Sigmoid colon (tissue), 7 donors: Measurements from ENCODE around the gene GPR61. TPM values are rescaled to one million over a fixed set of nuclear protein-coding genes. Genes with fewer than 3 reads are reported as not detected.
A peak's percentile ranks its signal among the peaks of the same experiment; 100 is the strongest.

Experiments used
- DNase-seq: peaks from one replicate; pipeline ENCODE4 v3.0.0-alpha.2; 2019
- H3K27ac ChIP-seq, 4 donors: fragments of 200-600 bp; sonication (generic); one replicate each; pipeline ENCODE4 v1.5.1; 2016 to 2019; ENCODE audit warnings: mild to moderate bottlenecking in 1 of 4
- H3K27me3 ChIP-seq, 3 donors: fragments of 200-600 bp; sonication (generic); one replicate each; pipeline ENCODE4 v1.5.1; 2019; ENCODE audit warnings: mild to moderate bottlenecking in 1 of 3
- H3K36me3 ChIP-seq, 4 donors: fragments of 200-600 bp; sonication (generic); one replicate each; pipeline ENCODE4 v1.5.1; 2016 to 2019
- H3K4me1 ChIP-seq, 4 donors: fragments of 200-600 bp; sonication (generic); one replicate each; pipeline ENCODE4 v1.5.1; 2017 to 2019
- H3K4me3 ChIP-seq, 4 donors: fragments of 200-600 bp; sonication (generic); one replicate each; pipeline ENCODE4 v1.5.1; 2017 to 2019; ENCODE audit warnings: mild to moderate bottlenecking in 2 of 4, moderate library complexity in 1 of 4
- H3K9me3 ChIP-seq, 4 donors: fragments of 200-600 bp in 3 of 4; sonication (generic) in 3 of 4; one replicate each; pipeline versions ENCODE4 v1.5.1 to v1.6.1; 2013 to 2019
- EP300 ChIP-seq, 4 donors: sonication (generic); formaldehyde crosslinking; IDR thresholded peaks; one replicate each; pipeline ENCODE4 v1.6.1; 2017; ENCODE audit warnings: antibody characterized with exemption in 4 of 4
- POLR2A ChIP-seq, 2 donors: fragments of 450-650 bp; IDR thresholded peaks; one replicate each; pipeline ENCODE4 v1.6.1; 2016; ENCODE audit warnings: antibody characterized with exemption in 2 of 2, mild to moderate bottlenecking in 2 of 2, moderate library complexity in 2 of 2
- POLR2AphosphoS5 ChIP-seq, 4 donors: sonication (generic); formaldehyde crosslinking; IDR thresholded peaks; one replicate each; pipeline ENCODE4 v1.6.1; 2017; ENCODE audit warnings: antibody characterized with exemption in 4 of 4
- WGBS, 2 donors: extraction: QIAGEN DNeasy Blood & Tissue Kit; methylation state at CpG; one replicate each; pipeline ENCODE4 v1.1.7; 2013; 5-methylcytosine and 5-hydroxymethylcytosine counted together
- intact Hi-C: fragments of 100-400 bp; cut with DNase I; formaldehyde crosslinking; loops from one replicate; pipeline ENCODE4 v1.15.1; 2023
- polyA plus RNA-seq, 3 donors: library from polyadenylated mRNA; stranded (reverse); fragments of 200-250 nt; gene quantifications; one replicate each; pipeline ENCODE4 v1.2.3, GENCODE V29; 2013
- total RNA-seq, 4 donors: library from RNA; depleted of rRNA; stranded (reverse); fragments of >200 nt; gene quantifications; one replicate each; pipeline ENCODE4 v1.1.0, GENCODE V29; 2016
- TF ChIP-seq, protein P1 (sequence below), 4 experiments: fragments of 450-650 bp in 3 of 4; fragments of 200-600 bp in 1 of 4; IDR thresholded peaks; one replicate each; pipeline ENCODE4 v1.5.1; 2016 to 2019; ENCODE audit warnings: antibody characterized with exemption in 4 of 4, mild to moderate bottlenecking in 3 of 4, moderate library complexity in 2 of 4
- donor health status: healthy with polysubstance abuse.
- donor health status: Bipolar disorder and iron deficiency.
- donor health status: healthy.

The GPR61 gene
- total and polyA plus RNA-seq, 7 donors: 0.07 to 2.2 (median 0.36) TPM; not detected in 4

DNA sequence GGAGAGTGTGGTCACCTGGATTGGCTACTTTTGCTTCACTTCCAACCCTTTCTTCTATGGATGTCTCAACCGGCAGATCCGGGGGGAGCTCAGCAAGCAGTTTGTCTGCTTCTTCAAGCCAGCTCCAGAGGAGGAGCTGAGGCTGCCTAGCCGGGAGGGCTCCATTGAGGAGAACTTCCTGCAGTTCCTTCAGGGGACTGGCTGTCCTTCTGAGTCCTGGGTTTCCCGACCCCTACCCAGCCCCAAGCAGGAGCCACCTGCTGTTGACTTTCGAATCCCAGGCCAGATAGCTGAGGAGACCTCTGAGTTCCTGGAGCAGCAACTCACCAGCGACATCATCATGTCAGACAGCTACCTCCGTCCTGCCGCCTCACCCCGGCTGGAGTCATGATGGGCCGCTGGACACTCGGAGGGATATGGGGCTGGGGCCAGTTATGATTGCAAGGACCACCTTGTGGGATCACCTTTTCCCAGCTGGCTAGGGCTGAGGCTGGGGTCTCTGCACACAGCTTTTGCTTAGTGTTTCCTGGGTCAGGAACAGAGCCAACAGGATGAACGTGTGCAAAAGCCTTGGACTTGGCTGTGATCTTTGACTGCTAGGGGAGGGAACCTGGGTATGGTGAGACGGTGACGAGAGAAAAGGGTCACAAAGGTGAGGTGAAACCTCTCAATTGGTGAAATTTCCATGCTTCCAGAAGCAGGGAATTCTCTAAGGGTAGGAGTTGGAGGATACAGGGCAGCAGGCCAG, 4.5 kb downstream of the GPR61 start:
- H3K4me1 ChIP-seq: peaks cover 0 to 16% (median 15%) of the 10 kb centered on the region in 4 donors
- 82 to 86% methylated on average over 14 of the region's 14 CpGs for WGBS, 2 donors
- no peaks in the 10 kb centered on the region for H3K9me3 ChIP-seq
- no peak for DNase-seq
- intact Hi-C loops: no loop called here
- TF ChIP-seq POLR2A (IDR thresholded peaks at IDR 0.05) (no peak), EP300 (IDR thresholded peaks at IDR 0.05) (no peak), POLR2AphosphoS5 (IDR thresholded peaks at IDR 0.05) (no peak)
- TF ChIP-seq, protein P1, sequence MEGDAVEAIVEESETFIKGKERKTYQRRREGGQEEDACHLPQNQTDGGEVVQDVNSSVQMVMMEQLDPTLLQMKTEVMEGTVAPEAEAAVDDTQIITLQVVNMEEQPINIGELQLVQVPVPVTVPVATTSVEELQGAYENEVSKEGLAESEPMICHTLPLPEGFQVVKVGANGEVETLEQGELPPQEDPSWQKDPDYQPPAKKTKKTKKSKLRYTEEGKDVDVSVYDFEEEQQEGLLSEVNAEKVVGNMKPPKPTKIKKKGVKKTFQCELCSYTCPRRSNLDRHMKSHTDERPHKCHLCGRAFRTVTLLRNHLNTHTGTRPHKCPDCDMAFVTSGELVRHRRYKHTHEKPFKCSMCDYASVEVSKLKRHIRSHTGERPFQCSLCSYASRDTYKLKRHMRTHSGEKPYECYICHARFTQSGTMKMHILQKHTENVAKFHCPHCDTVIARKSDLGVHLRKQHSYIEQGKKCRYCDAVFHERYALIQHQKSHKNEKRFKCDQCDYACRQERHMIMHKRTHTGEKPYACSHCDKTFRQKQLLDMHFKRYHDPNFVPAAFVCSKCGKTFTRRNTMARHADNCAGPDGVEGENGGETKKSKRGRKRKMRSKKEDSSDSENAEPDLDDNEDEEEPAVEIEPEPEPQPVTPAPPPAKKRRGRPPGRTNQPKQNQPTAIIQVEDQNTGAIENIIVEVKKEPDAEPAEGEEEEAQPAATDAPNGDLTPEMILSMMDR (IDR thresholded peaks at IDR 0.05): no peak
- no peaks in the 10 kb centered on the region for H3K27me3 ChIP-seq
- no peak overlapping the region for H3K4me3 ChIP-seq
- H3K27ac ChIP-seq: no peak overlapping the region
- no peaks in the 10 kb centered on the region for H3K36me3 ChIP-seq

DNA sequence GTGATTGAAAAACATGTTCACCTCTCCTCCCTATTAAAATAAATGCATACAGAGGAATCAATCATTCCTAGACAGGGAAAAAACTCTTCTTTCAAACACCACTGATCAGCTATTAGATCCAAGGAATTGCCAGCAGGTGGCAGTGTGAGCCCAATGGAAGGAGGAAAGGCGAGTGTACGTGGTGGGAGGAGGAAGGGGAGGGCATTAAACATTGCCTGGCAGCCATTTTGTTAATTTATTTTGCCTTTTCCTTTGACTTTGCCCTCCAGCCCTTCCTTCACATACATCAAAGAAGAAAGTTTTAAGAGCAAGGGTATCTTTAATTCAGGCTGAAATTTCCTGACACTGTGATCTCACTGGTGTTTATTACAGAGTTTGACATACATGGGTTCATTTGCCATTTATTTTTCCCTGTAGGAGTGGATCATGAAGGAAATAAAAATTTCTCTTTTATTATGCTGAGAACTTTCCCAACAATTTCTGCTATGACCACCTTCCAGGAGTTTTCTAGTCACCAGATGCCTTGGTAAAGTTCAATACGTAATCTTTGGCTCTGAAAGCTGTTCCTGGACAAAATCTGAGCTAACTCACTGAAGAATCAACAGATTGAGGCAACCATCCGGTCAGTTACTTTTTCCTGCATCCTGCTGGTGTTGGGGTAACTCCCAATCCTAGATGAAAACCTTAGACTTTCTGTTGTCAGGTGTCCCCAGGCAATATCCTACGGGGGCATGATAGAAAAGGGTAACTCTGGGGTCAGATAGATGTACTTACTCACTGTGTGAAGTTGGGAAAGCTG, 6.8 kb downstream of the GPR61 start:
- no peaks in the 10 kb centered on the region for H3K36me3 ChIP-seq
- intact Hi-C loops: loop anchor here (2.0 to 5.0 kb wide), 3 partner anchors 226 to 441 kb away; partner anchors contain the start of gene CSF1
- DNase-seq: peak; percentile 93
- peak overlapping the region; percentile 92 to 97 (median 95) for H3K27ac ChIP-seq
- 18 to 38% methylated on average over 5 of the region's 5 CpGs for WGBS, 2 donors
- H3K27me3 ChIP-seq: no peaks in the 10 kb centered on the region
- TF ChIP-seq, protein P1 (IDR thresholded peaks at IDR 0.05): peak; percentile 80 to 94 (median 88)
- TF ChIP-seq POLR2AphosphoS5 (IDR thresholded peaks at IDR 0.05) (peak in 1 of 4 donors; percentile 18), POLR2A (IDR thresholded peaks at IDR 0.05) (no peak), EP300 (IDR thresholded peaks at IDR 0.05) (no peak)
- H3K9me3 ChIP-seq: no peaks in the 10 kb centered on the region
- peak overlapping the region in 3 of 4 donors; percentile 6 to 23 (median 11) for H3K4me3 ChIP-seq
- peaks cover 0 to 39% (median 33%) of the 10 kb centered on the region in 4 donors for H3K4me1 ChIP-seq

DNA sequence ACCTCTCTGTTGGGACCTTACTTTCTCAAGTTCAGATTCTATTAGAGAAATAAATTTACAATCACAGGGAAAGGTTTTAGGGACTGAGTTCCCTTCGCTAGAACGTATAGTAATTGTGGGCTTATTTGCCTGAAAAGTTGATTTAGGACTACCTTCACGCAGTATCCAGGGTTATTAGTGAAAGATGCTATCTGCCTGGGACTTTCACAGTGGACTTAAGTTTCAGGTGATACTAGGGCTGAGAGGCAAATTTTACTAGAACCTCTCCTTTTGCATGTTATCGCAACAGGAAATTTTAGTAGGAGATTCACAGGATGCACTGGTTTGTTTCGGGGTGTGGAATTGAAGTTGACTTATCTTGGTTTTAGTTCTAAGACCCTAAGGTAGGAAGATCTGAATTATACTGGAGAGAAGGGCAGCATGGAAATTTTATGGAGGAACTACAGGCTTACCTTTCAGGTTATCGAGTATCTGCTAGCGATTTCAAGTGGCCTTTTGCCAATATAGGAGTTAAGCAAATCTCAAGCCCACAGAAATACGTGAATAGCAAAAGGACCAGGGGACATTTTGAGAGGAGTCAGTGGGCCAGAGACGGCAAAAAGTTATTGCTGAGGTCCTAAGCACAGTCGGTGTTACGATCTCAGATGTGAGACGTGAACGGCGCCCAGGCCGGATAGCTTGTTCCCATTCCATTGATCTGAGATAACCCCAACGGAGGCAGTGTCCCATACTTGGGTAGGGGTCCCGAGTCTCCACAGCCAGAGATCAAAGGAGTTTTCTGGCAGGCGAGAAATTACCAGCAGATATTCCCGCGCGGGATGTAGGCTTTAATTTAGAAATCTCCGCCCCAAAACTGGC, 8.0 kb downstream of the GPR61 start:
- 3 to 8% methylated on average over 22 of the region's 22 CpGs for WGBS, 2 donors
- Histone ChIP-seq H3K27ac (peak overlapping the region; percentile 92 to 97 (median 95)), H3K9me3 (no peaks in the 10 kb centered on the region), H3K4me3 (peak overlapping the region; percentile 72 to 94 (median 89)), H3K4me1 (peaks cover 0 to 47% (median 36%) of the 10 kb centered on the region in 4 donors), H3K27me3 (no peaks in the 10 kb centered on the region), H3K36me3 (no peaks in the 10 kb centered on the region)
- DNase-seq: peak; percentile 72
- TF ChIP-seq POLR2A (IDR thresholded peaks at IDR 0.05) (no peak), EP300 (IDR thresholded peaks at IDR 0.05) (no peak), POLR2AphosphoS5 (IDR thresholded peaks at IDR 0.05) (no peak)
- TF ChIP-seq, protein P1 (IDR thresholded peaks at IDR 0.05): no peak
- intact Hi-C loops: loop anchor here (1.0 to 5.0 kb wide), 4 partner anchors 72 to 440 kb away; partner anchors contain the start of genes AMPD2, CSF1 and GNAT2
